Activated naive CD4-positive, alpha-beta T cell treated with anti-CD3 and anti-CD28 coated beads, Interleukin-2, amount 50 U/mL, for 24 hours (primary cell): ENCODE data around the gene DLGAP3.
A peak's percentile ranks its signal among the peaks of the same experiment; 100 is the strongest.
"Not testable (repeated sequence)": the region's sequence is repeated elsewhere in the genome, so short reads cannot be mapped to it uniquely, and the experiment has no call there.

Experiments used
- H3K27ac Mint-ChIP-seq: one replicate; pipeline ENCODE4 v1.8.0; 2021; ENCODE audit warnings: mild to moderate bottlenecking, mixed read lengths
- H3K27me3 Mint-ChIP-seq: one replicate; pipeline ENCODE4 v1.8.0; 2021; ENCODE audit warnings: mixed read lengths
- H3K36me3 Mint-ChIP-seq: one replicate; pipeline ENCODE4 v1.8.0; 2021; ENCODE audit warnings: mixed read lengths
- H3K4me1 Mint-ChIP-seq: one replicate; pipeline ENCODE4 v1.8.0; 2021; ENCODE audit warnings: mixed read lengths
- H3K4me3 Mint-ChIP-seq: one replicate; pipeline ENCODE4 v1.8.0; 2021; ENCODE audit warnings: mild to moderate bottlenecking, mixed read lengths
- H3K9me3 Mint-ChIP-seq: one replicate; pipeline ENCODE4 v1.8.0; 2021; ENCODE audit warnings: mixed read lengths

Gene DLGAP3

GRCh38 chr1:34947641-34948314 lies 18.3 kb upstream of the DLGAP3 start:
- peaks cover 12% of the 10 kb centered on the region for H3K27me3 Mint-ChIP-seq
- H3K9me3 Mint-ChIP-seq, result not testable (repeated sequence)

GRCh38 chr1:34946211-34946610 lies 16.8 kb upstream of the DLGAP3 start:
- H3K36me3 Mint-ChIP-seq, result peaks cover 4% of the 10 kb centered on the region
- H3K9me3 Mint-ChIP-seq, result peaks cover 5% of the 10 kb centered on the region
- H3K4me1 Mint-ChIP-seq, result no peaks in the 10 kb centered on the region
- H3K27me3 Mint-ChIP-seq, result peaks cover 12% of the 10 kb centered on the region
- H3K27ac Mint-ChIP-seq, result no peak overlapping the region
- H3K4me3 Mint-ChIP-seq, result no peak overlapping the region

More at GRCh38 chr1:34947641-34948314, 18.3 kb upstream of the DLGAP3 start:
- H3K36me3 Mint-ChIP-seq, H3K27ac Mint-ChIP-seq, H3K4me1 Mint-ChIP-seq, H3K4me3 Mint-ChIP-seq: not testable (repeated sequence)

GRCh38 chr1:34941798-34942197 lies 12.3 kb upstream of the DLGAP3 start:
- H3K36me3 Mint-ChIP-seq, H3K27ac Mint-ChIP-seq, H3K4me3 Mint-ChIP-seq, H3K4me1 Mint-ChIP-seq, H3K9me3 Mint-ChIP-seq: not testable (repeated sequence)
- peaks cover 19% of the 10 kb centered on the region for H3K27me3 Mint-ChIP-seq

GRCh38 chr1:34930702-34931071 lies 1.2 kb upstream of the DLGAP3 start:
- H3K27me3 Mint-ChIP-seq, result peaks cover 19% of the 10 kb centered on the region
- H3K9me3 Mint-ChIP-seq, result no peaks in the 10 kb centered on the region
- H3K36me3 Mint-ChIP-seq, result no peaks in the 10 kb centered on the region
- H3K4me1 Mint-ChIP-seq, result peaks cover 7% of the 10 kb centered on the region
- no peak overlapping the region for H3K27ac Mint-ChIP-seq
- H3K4me3 Mint-ChIP-seq, result peak overlapping the region; percentile 40

GRCh38 chr1:34929853-34930701 lies 627 bp upstream of the DLGAP3 start:
- Mint-ChIP-seq H3K36me3 (no peaks in the 10 kb centered on the region), H3K27ac (no peak overlapping the region), H3K9me3 (no peaks in the 10 kb centered on the region), H3K27me3 (peaks cover 22% of the 10 kb centered on the region), H3K4me3 (peak overlapping the region; percentile 40), H3K4me1 (peaks cover 7% of the 10 kb centered on the region)

- H3K27me3 Mint-ChIP-seq, result peaks cover 32% of the 10 kb centered on the region
- H3K9me3 Mint-ChIP-seq, result no peaks in the 10 kb centered on the region
- H3K4me1 Mint-ChIP-seq, result peaks cover 7% of the 10 kb centered on the region
- no peak overlapping the region for H3K27ac Mint-ChIP-seq
- H3K4me3 Mint-ChIP-seq, result peak overlapping the region; percentile 87
- no peaks in the 10 kb centered on the region for H3K36me3 Mint-ChIP-seq
These were observed 552 bp downstream of the DLGAP3 start for GRCh38 chr1:34928699-34929496.

GRCh38 chr1:34928066-34928696 lies 1.3 kb downstream of the DLGAP3 start:
- Mint-ChIP-seq H3K4me3 (peak overlapping the region; percentile 87), H3K4me1 (peaks cover 7% of the 10 kb centered on the region), H3K9me3 (no peaks in the 10 kb centered on the region)

GRCh38 chr1:34927316-34927715 lies 2.1 kb downstream of the DLGAP3 start:
- no peak overlapping the region for H3K27ac Mint-ChIP-seq
- peaks cover 43% of the 10 kb centered on the region for H3K27me3 Mint-ChIP-seq
- peaks cover 7% of the 10 kb centered on the region for H3K4me1 Mint-ChIP-seq
- H3K4me3 Mint-ChIP-seq, result no peak overlapping the region
- no peaks in the 10 kb centered on the region for H3K9me3 Mint-ChIP-seq
- H3K36me3 Mint-ChIP-seq, result no peaks in the 10 kb centered on the region

More at GRCh38 chr1:34928066-34928696, 1.3 kb downstream of the DLGAP3 start:
- H3K27ac Mint-ChIP-seq, result no peak overlapping the region
- no peaks in the 10 kb centered on the region for H3K36me3 Mint-ChIP-seq
- H3K27me3 Mint-ChIP-seq, result peaks cover 36% of the 10 kb centered on the region

GRCh38 chr1:34926894-34927293 lies 2.6 kb downstream of the DLGAP3 start:
- no peaks in the 10 kb centered on the region for H3K9me3 Mint-ChIP-seq
- peaks cover 47% of the 10 kb centered on the region for H3K27me3 Mint-ChIP-seq
- peaks cover 7% of the 10 kb centered on the region for H3K4me1 Mint-ChIP-seq
- H3K36me3 Mint-ChIP-seq, result no peaks in the 10 kb centered on the region
- no peak overlapping the region for H3K27ac Mint-ChIP-seq
- H3K4me3 Mint-ChIP-seq, result no peak overlapping the region

GRCh38 chr1:34926156-34926555 lies 3.3 kb downstream of the DLGAP3 start:
- peaks cover 47% of the 10 kb centered on the region for H3K27me3 Mint-ChIP-seq
- peaks cover 7% of the 10 kb centered on the region for H3K4me1 Mint-ChIP-seq
- H3K27ac Mint-ChIP-seq, result no peak overlapping the region
- H3K9me3 Mint-ChIP-seq, result no peaks in the 10 kb centered on the region
- H3K36me3 Mint-ChIP-seq, result no peaks in the 10 kb centered on the region
- no peak overlapping the region for H3K4me3 Mint-ChIP-seq

- H3K27ac Mint-ChIP-seq, result no peak overlapping the region
These were observed 3.7 kb downstream of the DLGAP3 start for GRCh38 chr1:34925730-34926129.

GRCh38 chr1:34924759-34925555 lies 4.5 kb downstream of the DLGAP3 start:
- H3K36me3 Mint-ChIP-seq, result no peaks in the 10 kb centered on the region
- H3K9me3 Mint-ChIP-seq, result no peaks in the 10 kb centered on the region
- no peak overlapping the region for H3K27ac Mint-ChIP-seq
- peaks cover 56% of the 10 kb centered on the region for H3K27me3 Mint-ChIP-seq
- H3K4me1 Mint-ChIP-seq, result peaks cover 7% of the 10 kb centered on the region
- H3K4me3 Mint-ChIP-seq, result no peak overlapping the region

More at GRCh38 chr1:34925730-34926129, 3.7 kb downstream of the DLGAP3 start:
- H3K27me3 Mint-ChIP-seq, result peaks cover 48% of the 10 kb centered on the region
- no peaks in the 10 kb centered on the region for H3K9me3 Mint-ChIP-seq
- no peak overlapping the region for H3K4me3 Mint-ChIP-seq
- no peaks in the 10 kb centered on the region for H3K36me3 Mint-ChIP-seq
- H3K4me1 Mint-ChIP-seq, result peaks cover 7% of the 10 kb centered on the region

GRCh38 chr1:34923490-34923889 lies 6.0 kb downstream of the DLGAP3 start:
- Mint-ChIP-seq H3K27me3 (peaks cover 54% of the 10 kb centered on the region), H3K4me1 (peaks cover 2% of the 10 kb centered on the region), H3K4me3 (no peak overlapping the region)

GRCh38 chr1:34918977-34919561 lies 10.4 kb downstream of the DLGAP3 start:
- Mint-ChIP-seq H3K4me3 (no peak overlapping the region), H3K36me3 (no peaks in the 10 kb centered on the region), H3K4me1 (no peaks in the 10 kb centered on the region), H3K27me3 (peaks cover 40% of the 10 kb centered on the region), H3K27ac (no peak overlapping the region), H3K9me3 (no peaks in the 10 kb centered on the region)

More at GRCh38 chr1:34923490-34923889, 6.0 kb downstream of the DLGAP3 start:
- Mint-ChIP-seq H3K9me3 (no peaks in the 10 kb centered on the region), H3K27ac (no peak overlapping the region), H3K36me3 (no peaks in the 10 kb centered on the region)
